Stimulated activated CD4-positive, alpha-beta T cell treated with anti-CD3 and anti-CD28 coated beads, Interleukin-4, amount 100 ng/mL, for 48 hours (primary cell): ENCODE results near the gene OR51B6.
A peak's percentile ranks its signal among the peaks of the same experiment; 100 is the strongest.
"Not testable (repeated sequence)": the region's sequence is repeated elsewhere in the genome, so short reads cannot be mapped to it uniquely, and the experiment has no call there.

Source experiments
- DNase-seq, 2 donors: peaks; one replicate each; pipeline ENCODE4 v3.0.0-alpha.2; 2020; ENCODE audit warnings: low read depth in 2 of 2

The OR51B6 gene

DNA sequence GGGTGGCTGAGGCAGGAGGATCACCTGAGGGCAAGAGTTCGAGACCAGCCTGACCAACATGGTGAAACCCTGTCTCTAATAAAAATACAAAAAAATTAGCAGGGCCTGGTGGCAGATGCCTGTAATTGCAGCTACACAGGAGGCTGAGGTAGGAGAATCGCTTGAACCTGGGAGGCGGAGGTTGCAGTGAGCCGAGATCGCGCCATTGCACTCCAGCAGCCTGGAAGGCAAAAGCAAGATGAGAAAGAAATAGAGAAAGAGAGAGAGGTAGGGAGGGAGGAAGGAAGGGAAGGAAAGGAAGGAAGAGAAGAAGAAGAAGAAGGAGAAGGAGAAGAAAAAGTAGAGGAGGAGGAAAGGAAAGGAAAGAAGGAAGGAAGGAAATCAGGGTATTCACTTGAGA is 15.1 kb downstream of the OR51B6 start:
- DNase-seq = not testable (repeated sequence)

DNA sequence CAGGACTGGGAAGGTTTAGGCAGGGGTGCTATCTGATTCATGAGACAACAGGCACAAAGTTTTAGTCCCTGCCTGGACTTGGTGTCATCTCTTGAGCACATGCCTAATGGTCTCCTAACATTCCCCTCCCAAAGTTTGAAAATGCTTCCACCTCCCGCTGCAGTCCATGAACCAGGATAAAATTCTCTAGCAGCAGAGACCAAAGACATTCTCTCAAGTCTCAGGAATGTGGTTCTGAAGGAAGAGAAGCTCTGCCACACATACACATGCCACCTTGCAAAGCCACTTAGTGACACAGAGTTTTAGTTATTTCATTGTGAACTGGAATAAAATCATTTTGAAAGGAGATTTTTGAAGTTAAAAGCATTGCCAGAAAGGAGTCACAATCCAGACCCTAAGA is 15.5 kb downstream of the OR51B6 start:
- no peak for DNase-seq

DNA sequence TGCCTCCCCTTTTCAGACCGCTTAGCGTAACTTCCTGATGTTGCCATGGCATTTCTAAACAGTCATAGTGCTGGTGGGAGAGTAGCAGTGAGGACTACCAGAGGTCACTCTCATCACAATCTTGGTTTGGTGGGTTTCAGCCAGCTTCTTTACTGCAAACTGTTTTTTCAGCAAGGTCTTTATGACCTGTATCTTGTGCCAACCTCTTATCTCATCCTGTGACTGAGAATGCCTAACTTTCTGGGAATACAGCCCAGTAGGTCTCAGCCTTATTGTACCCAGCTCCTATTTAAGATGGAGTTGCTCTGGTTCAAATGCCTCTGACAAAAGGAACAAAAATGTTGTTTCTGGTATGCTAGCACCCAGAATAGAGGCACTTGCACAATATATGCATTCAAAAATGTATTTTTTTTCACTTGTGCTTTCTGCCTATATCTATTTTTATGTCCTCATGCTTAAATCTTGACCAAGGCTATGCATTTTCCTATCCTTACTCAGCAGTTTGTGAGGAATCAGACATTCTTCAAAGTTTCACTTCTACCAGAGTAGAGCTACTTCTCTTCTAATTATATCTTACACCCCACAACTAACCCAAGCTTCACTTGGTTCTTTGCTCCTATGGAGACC is 16.3 kb downstream of the OR51B6 start:
- no peak for DNase-seq

DNA sequence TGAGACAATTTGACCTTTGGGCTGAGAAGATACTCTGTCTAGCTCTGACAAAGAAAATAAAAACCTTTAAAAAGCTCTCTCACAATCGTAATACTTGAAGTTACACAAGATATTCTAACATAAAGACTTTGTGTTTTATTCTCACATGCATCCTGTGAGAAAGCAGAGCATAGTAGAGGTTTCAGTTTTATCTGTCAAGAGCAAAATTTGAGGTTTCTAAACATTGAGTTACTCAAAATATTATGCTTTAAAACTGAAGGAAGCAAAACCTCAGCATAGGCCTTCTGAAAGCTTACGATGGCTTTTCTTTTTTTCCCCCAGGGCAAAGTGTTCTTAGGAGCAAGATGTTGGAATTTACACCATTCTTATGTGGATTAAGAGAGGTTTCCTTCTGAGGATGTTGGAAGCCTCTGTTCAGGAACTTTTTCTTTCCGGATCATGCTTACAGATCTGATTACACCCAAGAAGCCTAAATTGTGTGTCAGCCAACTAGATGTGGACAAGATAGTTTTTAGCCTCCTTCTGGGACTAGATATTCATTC is 17.3 kb downstream of the OR51B6 start:
- DNase-seq = no peak

DNA sequence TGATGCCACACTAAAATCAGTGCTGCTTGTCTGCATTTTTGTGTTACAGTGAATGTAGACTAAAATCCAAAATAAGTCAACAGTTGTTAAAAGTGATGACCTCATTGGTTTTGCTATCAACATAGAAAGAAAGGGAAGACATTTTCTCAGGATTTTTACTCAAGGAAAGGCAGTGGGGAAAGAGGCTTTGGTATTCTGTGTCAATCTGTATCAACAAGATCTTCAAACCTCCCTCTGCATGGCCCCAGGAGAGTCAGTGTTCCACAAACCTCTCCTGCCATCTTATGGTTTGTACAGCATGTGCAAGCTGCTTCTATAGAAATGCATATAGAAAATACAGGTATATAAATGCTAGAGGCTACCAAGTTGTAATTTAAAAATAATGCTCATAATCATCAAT is 18.5 kb downstream of the OR51B6 start:
- DNase-seq = no peak

DNA sequence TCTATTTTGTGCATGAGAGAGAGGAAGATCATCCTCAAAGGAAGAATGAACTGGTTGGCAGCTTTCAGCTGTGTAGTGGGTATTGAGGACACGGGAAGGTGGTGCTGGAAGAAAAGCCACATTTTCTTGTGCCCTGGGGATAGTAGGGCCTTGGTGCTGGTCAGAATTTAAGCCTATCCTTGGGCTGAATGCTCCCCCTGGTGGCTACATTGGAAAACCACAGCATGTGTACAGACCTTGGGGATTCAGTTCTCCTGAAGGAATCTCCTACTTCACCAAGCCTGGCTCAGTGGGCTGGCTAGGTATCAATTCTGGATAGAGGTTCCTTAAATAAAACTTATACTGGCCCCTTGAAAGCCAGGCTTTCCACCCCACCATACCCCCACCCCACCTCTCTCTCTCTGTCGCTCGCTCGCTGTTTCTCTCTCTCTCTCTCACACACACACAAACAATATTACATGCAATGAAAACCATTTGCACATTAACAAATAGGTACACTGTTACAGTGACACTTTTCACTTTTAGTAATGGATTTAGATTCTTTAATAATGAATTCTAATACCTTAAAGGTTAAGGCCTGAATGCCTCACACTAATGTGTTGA is 29.5 kb downstream of the OR51B6 start:
- peak; percentile 15 to 21 for DNase-seq

DNA sequence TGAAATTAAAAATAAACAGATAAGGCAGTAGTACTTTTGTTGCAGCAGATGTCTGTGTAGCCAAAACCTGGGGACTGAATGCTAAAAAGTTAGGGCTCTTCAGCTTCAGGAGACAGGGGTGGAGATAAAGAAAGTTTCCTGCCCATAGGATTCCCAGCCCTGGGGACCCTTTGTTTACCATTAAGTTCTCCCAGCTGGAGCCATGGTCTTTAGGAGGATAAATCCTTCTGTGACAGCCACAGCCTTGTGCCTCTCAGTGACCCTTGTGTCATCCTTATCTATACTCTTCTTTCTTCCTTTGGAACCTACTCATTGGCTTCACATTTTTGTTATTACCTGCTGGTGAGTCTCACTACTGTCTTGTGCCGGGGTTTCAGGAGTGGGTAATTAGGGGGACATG is 32.3 kb downstream of the OR51B6 start, which contains the start of gene OR51M1:
Gene OR51M1, plus strand, starts transcription at position 237 of the 400 bp plus-strand sequence. CDS start 5,587 bp downstream, outside the sequence.
- DNase-seq = no peak

DNA sequence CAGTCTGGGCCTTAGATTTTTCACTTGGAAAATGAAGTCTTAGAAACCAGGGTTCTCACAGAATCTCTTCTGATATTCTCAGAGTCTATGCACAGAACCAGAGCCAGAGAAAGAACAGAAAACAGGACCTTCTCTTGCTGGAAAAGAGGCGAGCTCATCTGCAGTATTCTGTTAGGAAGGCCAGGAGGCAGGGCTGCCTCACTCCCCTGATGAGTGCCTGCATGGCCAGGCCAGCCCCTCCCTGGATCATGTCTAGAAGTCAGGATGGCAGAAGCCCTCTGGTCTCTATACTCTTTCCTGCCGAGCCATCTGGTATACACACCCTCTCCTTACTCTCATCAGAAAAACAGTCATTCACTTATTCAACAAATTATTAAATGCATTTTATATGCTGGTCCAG is 33.0 kb downstream of the OR51B6 start:
- no peak for DNase-seq

DNA sequence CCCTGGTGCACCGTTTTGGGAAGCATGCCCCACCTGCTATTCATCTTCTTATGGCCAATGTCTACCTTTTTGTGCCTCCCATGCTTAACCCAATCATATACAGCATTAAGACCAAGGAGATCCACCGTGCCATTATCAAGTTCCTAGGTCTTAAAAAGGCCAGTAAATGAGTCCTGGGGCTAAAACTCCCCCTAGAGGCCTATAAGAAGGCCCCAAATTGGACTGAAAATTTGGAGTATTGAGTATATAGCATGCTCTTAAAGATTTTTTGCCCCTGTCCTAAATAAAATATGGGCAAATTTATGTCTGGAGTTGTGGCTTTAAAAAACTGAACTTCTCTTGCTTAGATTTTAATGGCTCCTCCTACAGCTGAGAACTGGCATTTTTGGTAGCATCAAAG is 38.9 kb downstream of the OR51B6 start:
- DNase-seq = no peak

DNA sequence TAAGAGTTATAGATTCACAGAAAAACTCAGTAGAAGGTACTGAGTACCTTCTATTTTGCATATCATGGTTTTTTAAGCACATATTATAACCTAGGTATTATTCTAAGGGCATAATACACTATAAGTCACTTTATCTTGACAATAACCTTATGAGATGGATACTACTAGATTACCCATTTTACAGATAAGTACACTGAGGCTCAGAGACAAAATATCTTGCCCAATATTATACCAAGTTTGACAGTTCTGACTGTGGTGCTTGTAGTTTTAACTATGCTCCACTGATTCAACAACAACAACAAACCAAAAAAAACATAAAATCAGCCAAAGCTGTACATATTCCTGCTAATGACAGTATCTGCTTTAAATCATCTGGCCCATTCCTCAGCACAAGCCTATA is 42.8 kb downstream of the OR51B6 start:
- no peak for DNase-seq

DNA sequence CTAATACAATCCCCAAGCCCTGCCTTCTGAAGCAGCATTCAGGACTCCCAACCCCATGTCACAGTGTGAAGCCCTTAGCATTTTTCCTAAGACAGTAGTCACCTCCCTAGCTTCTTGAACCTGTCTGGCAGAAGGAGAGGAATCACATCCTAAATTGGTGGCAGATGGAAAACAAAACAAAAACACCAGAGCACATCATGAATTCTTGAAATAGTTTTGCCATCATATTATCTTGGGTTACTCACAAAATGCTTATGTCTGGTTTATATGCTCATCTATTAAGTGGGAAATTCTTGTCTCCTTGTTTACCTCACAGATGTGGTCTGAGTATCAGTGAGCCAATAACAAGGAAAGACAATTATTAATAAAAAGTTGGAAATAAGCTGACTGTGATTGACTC is 47.6 kb downstream of the OR51B6 start:
- no peak for DNase-seq
